Adipocyte (in vitro differentiated cells): ENCODE data around the gene CSTPP1.
A peak's percentile ranks its signal among the peaks of the same experiment; 100 is the strongest.

Experiments
- DNase-seq: peaks from one replicate; pipeline ENCODE4 v3.0.0-alpha.2; 2015; ENCODE audit warnings: low read depth
- H3K27me3 ChIP-seq: replicated peaks from 2 replicates; pipeline ENCODE4 v1.7.0; 2013; ENCODE audit warnings: mild to moderate bottlenecking, low read length, moderate library complexity; ENCODE audit not compliant: control insufficient read depth, insufficient read depth
- H3K36me3 ChIP-seq: 2 replicates; pipeline ENCODE4 v1.7.0; 2013; ENCODE audit warnings: low read length, mild to moderate bottlenecking, moderate library complexity; ENCODE audit not compliant: control insufficient read depth, insufficient read depth, severe bottlenecking
- H3K4me1 ChIP-seq: 2 replicates; pipeline ENCODE4 v1.7.0; 2013; ENCODE audit warnings: mild to moderate bottlenecking, low read length, moderate library complexity; ENCODE audit not compliant: control insufficient read depth, insufficient read depth
- H3K4me3 ChIP-seq: 2 replicates; pipeline ENCODE4 v1.7.0; 2013; ENCODE audit warnings: mild to moderate bottlenecking, low read length, moderate library complexity
- H3K9ac ChIP-seq: 2 replicates; pipeline ENCODE4 v1.7.0; 2013; ENCODE audit warnings: mild to moderate bottlenecking, low read length, moderate library complexity
- H3K9me3 ChIP-seq: 2 replicates; pipeline ENCODE4 v1.7.0; 2013; ENCODE audit warnings: mild to moderate bottlenecking, low read length, moderate library complexity; ENCODE audit not compliant: control insufficient read depth

The CSTPP1 gene

GRCh38 chr11:47178737-47179654 lies 242.4 kb downstream of the CSTPP1 start:
- DNase-seq = no peak
- Histone ChIP-seq H3K4me1 (peaks cover 25% of the 10 kb centered on the region), H3K4me3 (no peak overlapping the region), H3K36me3 (peaks cover 1% of the 10 kb centered on the region), H3K27me3 (no peaks in the 10 kb centered on the region), H3K9ac (no peak overlapping the region), H3K9me3 (no peaks in the 10 kb centered on the region)

GRCh38 chr11:47179655-47179991 lies 243.1 kb downstream of the CSTPP1 start:
- DNase-seq = peak; percentile 54
- Histone ChIP-seq H3K4me1 (peaks cover 30% of the 10 kb centered on the region), H3K9ac (no peak overlapping the region), H3K27me3 (no peaks in the 10 kb centered on the region), H3K9me3 (no peaks in the 10 kb centered on the region), H3K36me3 (no peaks in the 10 kb centered on the region), H3K4me3 (no peak overlapping the region)

- Histone ChIP-seq H3K4me1 (peaks cover 30% of the 10 kb centered on the region), H3K9me3 (no peaks in the 10 kb centered on the region), H3K36me3 (no peaks in the 10 kb centered on the region), H3K27me3 (no peaks in the 10 kb centered on the region), H3K4me3 (no peak overlapping the region), H3K9ac (no peak overlapping the region)
- DNase-seq = no peak
Observed at GRCh38 chr11:47180006-47180787, 243.6 kb downstream of the CSTPP1 start.

GRCh38 chr11:47181271-47181670 lies 244.7 kb downstream of the CSTPP1 start:
- Histone ChIP-seq H3K36me3 (no peaks in the 10 kb centered on the region), H3K4me3 (no peak overlapping the region), H3K9ac (no peak overlapping the region), H3K9me3 (no peaks in the 10 kb centered on the region), H3K27me3 (no peaks in the 10 kb centered on the region), H3K4me1 (peaks cover 28% of the 10 kb centered on the region)
- DNase-seq = no peak

GRCh38 chr11:47182380-47182779 lies 245.8 kb downstream of the CSTPP1 start:
- Histone ChIP-seq H3K36me3 (no peaks in the 10 kb centered on the region), H3K4me3 (no peak overlapping the region), H3K27me3 (no peaks in the 10 kb centered on the region), H3K9ac (no peak overlapping the region), H3K4me1 (peaks cover 36% of the 10 kb centered on the region), H3K9me3 (no peaks in the 10 kb centered on the region)
- DNase-seq = no peak

- Histone ChIP-seq H3K4me3 (no peak overlapping the region), H3K4me1 (peaks cover 28% of the 10 kb centered on the region), H3K9me3 (no peaks in the 10 kb centered on the region), H3K9ac (no peak overlapping the region), H3K27me3 (no peaks in the 10 kb centered on the region), H3K36me3 (no peaks in the 10 kb centered on the region)
- no peak for DNase-seq
Observed at GRCh38 chr11:47183031-47183856, 246.7 kb downstream of the CSTPP1 start.

- no peak overlapping the region for H3K4me3 ChIP-seq
- peaks cover 27% of the 10 kb centered on the region for H3K4me1 ChIP-seq
- no peaks in the 10 kb centered on the region for H3K9me3 ChIP-seq
- H3K27me3 ChIP-seq = no peaks in the 10 kb centered on the region
- H3K9ac ChIP-seq = no peak overlapping the region
- no peak for DNase-seq
- no peaks in the 10 kb centered on the region for H3K36me3 ChIP-seq
Observed at GRCh38 chr11:47183969-47184368, 247.4 kb downstream of the CSTPP1 start.

GRCh38 chr11:47184711-47185304 lies 248.2 kb downstream of the CSTPP1 start:
- H3K36me3 ChIP-seq = no peaks in the 10 kb centered on the region
- peak; percentile 41 for DNase-seq
- H3K4me1 ChIP-seq = peaks cover 30% of the 10 kb centered on the region
- peak overlapping the region; percentile 79 for H3K9ac ChIP-seq
- peak overlapping the region; percentile 80 for H3K4me3 ChIP-seq
- no peaks in the 10 kb centered on the region for H3K9me3 ChIP-seq
- no peaks in the 10 kb centered on the region for H3K27me3 ChIP-seq

- no peaks in the 10 kb centered on the region for H3K36me3 ChIP-seq
- peak overlapping the region; percentile 79 for H3K9ac ChIP-seq
- H3K4me3 ChIP-seq = peak overlapping the region; percentile 80
- no peaks in the 10 kb centered on the region for H3K27me3 ChIP-seq
- H3K9me3 ChIP-seq = no peaks in the 10 kb centered on the region
- H3K4me1 ChIP-seq = peaks cover 30% of the 10 kb centered on the region
- peak; percentile 81 for DNase-seq
Observed at GRCh38 chr11:47185305-47186075, 248.9 kb downstream of the CSTPP1 start.

GRCh38 chr11:47186076-47186699 lies 249.6 kb downstream of the CSTPP1 start, which contains the start of gene PACSIN3:
Gene PACSIN3 (minus strand): TSS chr11:47186434. CDS start chr11:47182727, 3,707 bp downstream.
- peaks cover 30% of the 10 kb centered on the region for H3K4me1 ChIP-seq
- no peaks in the 10 kb centered on the region for H3K9me3 ChIP-seq
- H3K36me3 ChIP-seq = no peaks in the 10 kb centered on the region
- peak; percentile 78 for DNase-seq
- peak within 1 kb of the TSS; percentile 79 for H3K9ac ChIP-seq
- H3K4me3 ChIP-seq = peak within 1 kb of the TSS; percentile 80
- H3K27me3 ChIP-seq = no peaks in the 10 kb centered on the region
